ENCODE results near the gene HAUS5. TPM values are rescaled to one million over a fixed set of nuclear protein-coding genes. Genes with fewer than 3 reads are reported as not detected.

HAUS5 gene
- total RNA-seq, 2 experiments from 2014 or later = 58.1 to 61.5 TPM

- intact Hi-C loops (cut with micrococcal nuclease; ENCODE audit: unreplicated experiment) = no loop called here
- no peak for DNase-seq (ENCODE audit: low spot score)
- Histone ChIP-seq H3K9me2 (ENCODE audit: insufficient read depth, low read length) (no peaks in the 10 kb centered on the region), H3K4me2 (ENCODE audit: low read length) (no peak overlapping the region), H4K20me1 (ENCODE audit: insufficient read depth, low read length) (no peaks in the 10 kb centered on the region), H3K27ac (ENCODE audit: low read depth, low read length, poor library complexity, severe bottlenecking) (no peak overlapping the region), H3K9me3 (ENCODE audit: low read length) (no peaks in the 10 kb centered on the region), H2AFZ (ENCODE audit: low read length) (no peak overlapping the region), H3K36me3 (ENCODE audit: insufficient read depth, low read length) (no peaks in the 10 kb centered on the region), H3K4me3 (ENCODE audit: low read depth, low read length, poor library complexity, severe bottlenecking) (no peak overlapping the region), H3K79me2 (ENCODE audit: insufficient read depth, low read depth, low read length) (no peaks in the 10 kb centered on the region), H3K4me1 (ENCODE audit: insufficient read depth, low read length, poor library complexity, severe bottlenecking) (no peaks in the 10 kb centered on the region)
- no peak for TF ChIP-seq EZH2phosphoT487 (IDR thresholded peaks at IDR 0.05; ENCODE audit: borderline replicate concordance, low read depth, low read length)
- TF ChIP-seq, protein P1, sequence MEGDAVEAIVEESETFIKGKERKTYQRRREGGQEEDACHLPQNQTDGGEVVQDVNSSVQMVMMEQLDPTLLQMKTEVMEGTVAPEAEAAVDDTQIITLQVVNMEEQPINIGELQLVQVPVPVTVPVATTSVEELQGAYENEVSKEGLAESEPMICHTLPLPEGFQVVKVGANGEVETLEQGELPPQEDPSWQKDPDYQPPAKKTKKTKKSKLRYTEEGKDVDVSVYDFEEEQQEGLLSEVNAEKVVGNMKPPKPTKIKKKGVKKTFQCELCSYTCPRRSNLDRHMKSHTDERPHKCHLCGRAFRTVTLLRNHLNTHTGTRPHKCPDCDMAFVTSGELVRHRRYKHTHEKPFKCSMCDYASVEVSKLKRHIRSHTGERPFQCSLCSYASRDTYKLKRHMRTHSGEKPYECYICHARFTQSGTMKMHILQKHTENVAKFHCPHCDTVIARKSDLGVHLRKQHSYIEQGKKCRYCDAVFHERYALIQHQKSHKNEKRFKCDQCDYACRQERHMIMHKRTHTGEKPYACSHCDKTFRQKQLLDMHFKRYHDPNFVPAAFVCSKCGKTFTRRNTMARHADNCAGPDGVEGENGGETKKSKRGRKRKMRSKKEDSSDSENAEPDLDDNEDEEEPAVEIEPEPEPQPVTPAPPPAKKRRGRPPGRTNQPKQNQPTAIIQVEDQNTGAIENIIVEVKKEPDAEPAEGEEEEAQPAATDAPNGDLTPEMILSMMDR (conservative IDR thresholded peaks at IDR 0.05; ENCODE audit: low read length) = no peak
- CTCF ChIA-PET (ENCODE audit: unreplicated experiment) = no interaction called here
- BruUV-seq (replicated peaks) = no TSS peak
- POLR2A ChIA-PET = no interaction called here
Measured at GRCh38 chr19:35670686-35671085, 58.2 kb downstream of the HAUS5 start.

GRCh38 chr19:35671818-35672217 is 59.3 kb downstream of the HAUS5 start:
- ChIA-PET POLR2A (interaction anchor here (0.6 kb wide), 1 partner anchor 18 kb away, joined by 3 read pairs; no protein-coding TSS in a partner anchor), CTCF (ENCODE audit: unreplicated experiment) (no interaction called here)
- H3K79me2 ChIP-seq (ENCODE audit: insufficient read depth, low read depth, low read length) = no peaks in the 10 kb centered on the region
- no peak for TF ChIP-seq EZH2phosphoT487 (IDR thresholded peaks at IDR 0.05; ENCODE audit: borderline replicate concordance, low read depth, low read length)
- TF ChIP-seq, protein P1 (conservative IDR thresholded peaks at IDR 0.05; ENCODE audit: low read length) = no peak
- no peak for DNase-seq (ENCODE audit: low spot score)
- no peak overlapping the region for H2AFZ ChIP-seq (ENCODE audit: low read length)
- H3K4me2 ChIP-seq (ENCODE audit: low read length) = no peak overlapping the region
- no peak overlapping the region for H3K4me3 ChIP-seq (ENCODE audit: low read depth, low read length, poor library complexity, severe bottlenecking)
- no peaks in the 10 kb centered on the region for H3K9me3 ChIP-seq (ENCODE audit: low read length)
- no peaks in the 10 kb centered on the region for H3K4me1 ChIP-seq (ENCODE audit: insufficient read depth, low read length, poor library complexity, severe bottlenecking)
- H3K9me2 ChIP-seq (ENCODE audit: insufficient read depth, low read length) = no peaks in the 10 kb centered on the region
- no TSS peak for BruUV-seq (replicated peaks)
- H4K20me1 ChIP-seq (ENCODE audit: insufficient read depth, low read length) = no peaks in the 10 kb centered on the region
- H3K27ac ChIP-seq (ENCODE audit: low read depth, low read length, poor library complexity, severe bottlenecking) = no peak overlapping the region
- intact Hi-C loops (cut with micrococcal nuclease; ENCODE audit: unreplicated experiment) = no loop called here
- no peaks in the 10 kb centered on the region for H3K36me3 ChIP-seq (ENCODE audit: insufficient read depth, low read length)

DNA sequence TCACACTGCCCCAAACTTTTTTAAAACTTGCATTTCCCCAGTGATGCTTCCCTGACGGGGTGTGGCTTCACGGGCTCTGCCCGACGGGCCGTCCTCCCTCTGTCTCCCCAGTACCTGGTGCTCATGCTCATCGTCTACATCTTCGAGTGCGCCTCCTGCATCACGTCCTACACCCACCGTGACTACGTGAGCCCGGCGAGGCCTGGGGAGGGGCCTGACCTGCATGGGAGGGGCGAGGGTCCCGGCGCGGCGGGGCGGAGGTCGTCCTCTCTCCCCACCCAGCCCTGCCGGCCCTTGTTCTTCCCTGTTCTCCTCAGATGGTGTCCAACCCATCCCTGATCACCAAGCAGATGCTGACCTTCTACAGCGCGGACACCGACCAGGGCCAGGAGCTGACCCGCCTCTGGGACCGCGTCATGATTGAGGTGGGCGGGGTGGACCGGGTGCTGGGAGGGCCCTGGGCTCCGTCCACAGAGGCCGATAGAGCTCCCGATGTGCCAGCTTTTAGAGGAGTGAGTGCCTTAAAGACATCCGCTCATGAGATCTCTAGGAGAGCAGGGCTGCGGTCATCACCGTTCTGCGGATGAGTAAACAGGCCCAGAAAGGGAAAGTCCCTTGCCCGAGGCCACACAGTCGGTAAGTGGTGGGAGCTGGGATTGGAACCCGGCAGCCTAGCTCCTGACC is 60.7 kb downstream of the HAUS5 start:
- intact Hi-C loops (cut with micrococcal nuclease; ENCODE audit: unreplicated experiment) = no loop called here
- H2AFZ ChIP-seq (ENCODE audit: low read length) = no peak overlapping the region
- no peaks in the 10 kb centered on the region for H3K36me3 ChIP-seq (ENCODE audit: insufficient read depth, low read length)
- no peaks in the 10 kb centered on the region for H4K20me1 ChIP-seq (ENCODE audit: insufficient read depth, low read length)
- H3K9me3 ChIP-seq (ENCODE audit: low read length) = no peaks in the 10 kb centered on the region
- no peaks in the 10 kb centered on the region for H3K79me2 ChIP-seq (ENCODE audit: insufficient read depth, low read depth, low read length)
- CTCF ChIA-PET (ENCODE audit: unreplicated experiment) = no interaction called here
- no TSS peak for BruUV-seq (replicated peaks)
- no peak overlapping the region for H3K4me2 ChIP-seq (ENCODE audit: low read length)
- H3K4me3 ChIP-seq (ENCODE audit: low read depth, low read length, poor library complexity, severe bottlenecking) = no peak overlapping the region
- no peak for DNase-seq (ENCODE audit: low spot score)
- H3K27ac ChIP-seq (ENCODE audit: low read depth, low read length, poor library complexity, severe bottlenecking) = no peak overlapping the region
- TF ChIP-seq, protein P1 (conservative IDR thresholded peaks at IDR 0.05; ENCODE audit: low read length) = no peak
- TF ChIP-seq EZH2phosphoT487 (IDR thresholded peaks at IDR 0.05; ENCODE audit: borderline replicate concordance, low read depth, low read length) = no peak
- H3K9me2 ChIP-seq (ENCODE audit: insufficient read depth, low read length) = no peaks in the 10 kb centered on the region
- no peaks in the 10 kb centered on the region for H3K4me1 ChIP-seq (ENCODE audit: insufficient read depth, low read length, poor library complexity, severe bottlenecking)
- POLR2A ChIA-PET = no interaction called here
